Measurements from ENCODE around the gene S100A9. TPM values are rescaled to one million over a fixed set of nuclear protein-coding genes. Genes with fewer than 3 reads are reported as not detected.
"Not testable (repeated sequence)": the region's sequence is repeated elsewhere in the genome, so short reads cannot be mapped to it uniquely, and the experiment has no call there.

The S100A9 gene
- total and polyA plus RNA-seq, 4 donors: 2.1 to 829 (median 10.4) TPM

GRCh38 chr1:153402226-153402625, 44.6 kb downstream of the S100A9 start:
- Histone ChIP-seq H3K36me3 (ENCODE audit: control insufficient read depth, insufficient read depth, low read length) (no peaks in the 10 kb centered on the region), H3K9me3 (ENCODE audit: control insufficient read depth, insufficient read depth, low read length) (no peaks in the 10 kb centered on the region), H3K27me3 (ENCODE audit: control insufficient read depth, insufficient read depth, low read length) (no peaks in the 10 kb centered on the region), H3K4me1 (ENCODE audit: control insufficient read depth, insufficient read depth, low read length) (no peaks in the 10 kb centered on the region), H3K4me3 (ENCODE audit: low read depth, low read length) (no peak overlapping the region), H3K27ac (ENCODE audit: low read depth, low read length) (no peak overlapping the region)
- WGBS (ENCODE audit: insufficient coverage): 50% methylated on average over 1 of the region's 2 CpGs
- DNase-seq (ENCODE audit: low read depth in 4 of 6, low spot score in 6 of 6): no peak

- no peak overlapping the region for H3K4me3 ChIP-seq (ENCODE audit: low read depth, low read length)
- 86% methylated on average over 8 of the region's 11 CpGs for WGBS (ENCODE audit: insufficient coverage)
- no peak for DNase-seq (ENCODE audit: low read depth in 4 of 6, low spot score in 6 of 6)
- no peaks in the 10 kb centered on the region for H3K27me3 ChIP-seq (ENCODE audit: control insufficient read depth, insufficient read depth, low read length)
- no peaks in the 10 kb centered on the region for H3K36me3 ChIP-seq (ENCODE audit: control insufficient read depth, insufficient read depth, low read length)
- no peaks in the 10 kb centered on the region for H3K9me3 ChIP-seq (ENCODE audit: control insufficient read depth, insufficient read depth, low read length)
- H3K4me1 ChIP-seq (ENCODE audit: control insufficient read depth, insufficient read depth, low read length): no peaks in the 10 kb centered on the region
- H3K27ac ChIP-seq (ENCODE audit: low read depth, low read length): no peak overlapping the region
Measured at GRCh38 chr1:153403421-153404085, 45.9 kb downstream of the S100A9 start.

DNA sequence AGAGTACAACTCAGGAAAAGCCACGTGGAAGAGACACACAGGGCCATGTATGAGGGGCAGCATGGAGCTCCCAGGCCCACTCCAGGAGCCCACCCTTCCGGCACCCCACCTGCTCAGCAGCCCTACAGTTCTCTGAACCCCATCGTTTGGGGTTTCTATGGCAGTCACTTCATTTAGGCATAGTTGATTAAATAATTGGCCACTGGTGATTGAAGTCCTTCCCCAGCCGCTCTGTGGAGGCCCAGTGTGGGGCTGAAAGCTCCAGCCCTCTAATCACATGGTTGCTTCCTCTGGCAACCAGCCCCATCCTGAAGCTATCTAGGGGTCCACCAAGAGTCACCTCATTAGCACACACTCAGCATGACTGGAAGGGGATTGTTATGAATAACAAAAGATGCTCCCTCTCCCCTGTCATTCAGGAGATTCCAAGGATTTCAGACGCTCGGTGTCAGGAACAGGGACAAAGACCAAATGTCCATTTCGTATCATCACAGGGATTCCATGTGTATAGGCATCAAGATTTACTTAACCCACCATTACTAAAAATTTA, 46.5 kb downstream of the S100A9 start:
- no peaks in the 10 kb centered on the region for H3K9me3 ChIP-seq (ENCODE audit: control insufficient read depth, insufficient read depth, low read length)
- no peak overlapping the region for H3K4me3 ChIP-seq (ENCODE audit: low read depth, low read length)
- no peak for DNase-seq (ENCODE audit: low read depth in 4 of 6, low spot score in 6 of 6)
- H3K27me3 ChIP-seq (ENCODE audit: control insufficient read depth, insufficient read depth, low read length): no peaks in the 10 kb centered on the region
- no peaks in the 10 kb centered on the region for H3K36me3 ChIP-seq (ENCODE audit: control insufficient read depth, insufficient read depth, low read length)
- no peaks in the 10 kb centered on the region for H3K4me1 ChIP-seq (ENCODE audit: control insufficient read depth, insufficient read depth, low read length)
- no peak overlapping the region for H3K27ac ChIP-seq (ENCODE audit: low read depth, low read length)
- WGBS (ENCODE audit: insufficient coverage): 71% methylated on average over 5 of the region's 7 CpGs

DNA sequence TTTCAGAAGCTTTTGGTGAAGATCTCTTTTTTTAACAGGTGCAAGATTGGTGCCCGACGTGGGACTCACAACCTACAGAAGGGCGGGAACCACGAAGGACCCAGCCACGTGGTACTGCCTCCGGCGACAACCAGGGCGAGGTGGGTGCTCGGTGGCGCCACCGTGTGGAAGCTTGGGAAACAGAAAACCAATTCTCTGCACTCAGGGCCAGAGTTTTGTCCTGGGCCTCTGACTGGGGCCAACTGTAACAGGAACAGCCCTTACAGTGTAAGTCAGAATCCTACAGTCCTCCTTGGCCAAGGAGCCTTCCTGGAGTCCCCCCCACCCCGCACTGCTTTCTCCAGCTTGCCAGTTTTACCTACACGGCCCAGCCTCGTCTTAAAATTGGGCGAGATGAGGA, 47.1 kb downstream of the S100A9 start:
- Histone ChIP-seq H3K27ac (ENCODE audit: low read depth, low read length) (no peak overlapping the region), H3K36me3 (ENCODE audit: control insufficient read depth, insufficient read depth, low read length) (no peaks in the 10 kb centered on the region), H3K4me3 (ENCODE audit: low read depth, low read length) (no peak overlapping the region), H3K4me1 (ENCODE audit: control insufficient read depth, insufficient read depth, low read length) (no peaks in the 10 kb centered on the region), H3K27me3 (ENCODE audit: control insufficient read depth, insufficient read depth, low read length) (no peaks in the 10 kb centered on the region), H3K9me3 (ENCODE audit: control insufficient read depth, insufficient read depth, low read length) (no peaks in the 10 kb centered on the region)
- DNase-seq (ENCODE audit: low read depth in 4 of 6, low spot score in 6 of 6): no peak
- WGBS (ENCODE audit: insufficient coverage): 50% methylated on average over 15 of the region's 15 CpGs

DNA sequence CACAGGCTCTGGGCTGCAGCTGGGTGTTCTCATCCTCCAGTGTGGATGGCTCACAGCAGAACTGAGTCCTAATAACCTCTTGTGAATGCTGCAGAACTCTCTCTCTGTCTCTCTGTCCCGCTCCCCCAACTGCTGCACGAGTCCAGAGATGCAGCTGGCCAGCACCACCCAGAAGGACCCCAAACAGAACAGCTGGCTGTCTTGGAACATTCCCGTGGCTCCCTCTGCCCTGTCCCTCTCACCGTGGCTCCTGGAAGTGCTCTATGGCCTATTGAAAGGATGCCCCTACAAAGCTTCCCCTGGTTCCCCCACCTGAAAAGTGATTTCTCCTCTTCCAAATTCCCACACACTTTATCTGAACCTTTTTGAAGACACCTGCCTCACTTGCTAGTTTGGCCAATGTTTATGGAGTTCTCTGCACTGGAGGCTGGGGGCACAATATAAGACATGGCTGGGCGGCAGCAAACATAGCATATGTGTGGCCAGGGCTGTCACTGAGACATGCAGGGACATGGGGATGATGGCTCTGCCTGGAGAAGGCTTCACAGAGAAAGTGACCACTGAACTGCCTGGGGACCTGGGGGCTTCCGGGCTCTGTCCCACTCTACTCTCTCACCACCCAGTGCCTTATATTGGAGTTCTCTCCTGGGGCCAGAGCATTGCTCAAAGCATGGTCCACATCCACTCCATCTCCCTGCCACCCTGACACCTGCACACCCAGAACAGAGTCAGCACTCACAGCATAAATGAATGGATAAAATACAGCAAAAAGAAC, 48.4 kb downstream of the S100A9 start:
- not testable (repeated sequence) for H3K4me1 ChIP-seq (ENCODE audit: control insufficient read depth, insufficient read depth, low read length); H3K36me3 ChIP-seq (ENCODE audit: control insufficient read depth, insufficient read depth, low read length); H3K27ac ChIP-seq (ENCODE audit: low read depth, low read length); H3K27me3 ChIP-seq (ENCODE audit: control insufficient read depth, insufficient read depth, low read length); H3K4me3 ChIP-seq (ENCODE audit: low read depth, low read length); H3K9me3 ChIP-seq (ENCODE audit: control insufficient read depth, insufficient read depth, low read length); DNase-seq (ENCODE audit: low read depth in 4 of 6, low spot score in 6 of 6)
- WGBS (ENCODE audit: insufficient coverage): 75% methylated on average over 6 of the region's 6 CpGs

- H3K27ac ChIP-seq (ENCODE audit: low read depth, low read length); H3K27me3 ChIP-seq (ENCODE audit: control insufficient read depth, insufficient read depth, low read length); H3K4me3 ChIP-seq (ENCODE audit: low read depth, low read length); H3K36me3 ChIP-seq (ENCODE audit: control insufficient read depth, insufficient read depth, low read length); DNase-seq (ENCODE audit: low read depth in 4 of 6, low spot score in 6 of 6); H3K4me1 ChIP-seq (ENCODE audit: control insufficient read depth, insufficient read depth, low read length); H3K9me3 ChIP-seq (ENCODE audit: control insufficient read depth, insufficient read depth, low read length): not testable (repeated sequence)
- WGBS (ENCODE audit: insufficient coverage): 77% methylated on average over 11 of the region's 11 CpGs
Measured at GRCh38 chr1:153407274-153407673, 49.6 kb downstream of the S100A9 start.

Small RNA genes within 50 kb of the gene (small RNA-seq; reads per million reads assigned to genes)
- gene RNU6-160P (ENCODE audit: low replicate concordance): not detected
- not detected for gene S100A15A (ENCODE audit: low replicate concordance)

Other genes with a start within 250 kb of the S100A9 start
- under 1 TPM in 1 of 2 donors, not detected in 1; 0.22 TPM for gene SPRR2F, start 244.3 kb upstream of the S100A9 start, total RNA-seq
- 1 to 10 TPM; 1.3 TPM for gene SPRR2F, start 244.3 kb upstream of the S100A9 start, polyA plus RNA-seq (ENCODE audit: insufficient read length in 2 of 2)
- gene SPRR2G, start 207.0 kb upstream of the S100A9 start, total RNA-seq: not detected
- under 1 TPM in 1 of 2 donors, not detected in 1; 0.39 TPM for gene SPRR2G, start 207.0 kb upstream of the S100A9 start, polyA plus RNA-seq (ENCODE audit: insufficient read length in 2 of 2)
- not detected for gene LELP1, start 154.4 kb upstream of the S100A9 start, total RNA-seq
- gene LELP1, start 154.4 kb upstream of the S100A9 start, polyA plus RNA-seq (ENCODE audit: insufficient read length in 2 of 2): not detected
- gene PRR9, start 140.3 kb upstream of the S100A9 start, total RNA-seq: not detected
- gene PRR9, start 140.3 kb upstream of the S100A9 start, polyA plus RNA-seq (ENCODE audit: insufficient read length in 2 of 2): not detected
- gene LORICRIN, start 98.2 kb upstream of the S100A9 start, total RNA-seq: under 1 TPM in 1 of 2 donors, not detected in 1; 0.22 TPM
- gene LORICRIN, start 98.2 kb upstream of the S100A9 start, polyA plus RNA-seq (ENCODE audit: insufficient read length in 2 of 2): under 1 TPM; 0.62 to 0.77 TPM
- not detected for gene PGLYRP3, start 44.9 kb upstream of the S100A9 start, total RNA-seq
- gene PGLYRP3, start 44.9 kb upstream of the S100A9 start, polyA plus RNA-seq (ENCODE audit: insufficient read length in 2 of 2): not detected
- not detected for gene PGLYRP4, start 9.0 kb upstream of the S100A9 start, total RNA-seq
- gene PGLYRP4, start 9.0 kb upstream of the S100A9 start, polyA plus RNA-seq (ENCODE audit: insufficient read length in 2 of 2): not detected
- gene S100A12, start 17.8 kb downstream of the S100A9 start, total RNA-seq: 10 to 100 TPM in 1 of 2 donors, 1 to 10 TPM in 1; 1.4 to 87.6 TPM
- not detected for gene S100A12, start 17.8 kb downstream of the S100A9 start, polyA plus RNA-seq (ENCODE audit: insufficient read length in 2 of 2)
- 100 to 1,000 TPM in 1 of 2 donors, 1 to 10 TPM in 1; 8.3 to 286 TPM for gene S100A8, start 33.2 kb downstream of the S100A9 start, total RNA-seq
- gene S100A8, start 33.2 kb downstream of the S100A9 start, polyA plus RNA-seq (ENCODE audit: insufficient read length in 2 of 2): 1 to 10 TPM; 1.3 to 3.8 TPM
- gene S100A7A, start 58.7 kb downstream of the S100A9 start, total RNA-seq: not detected
- gene S100A7A, start 58.7 kb downstream of the S100A9 start, polyA plus RNA-seq (ENCODE audit: insufficient read length in 2 of 2): not detected
- not detected for gene S100A7, start 102.8 kb downstream of the S100A9 start, total RNA-seq
- not detected for gene S100A7, start 102.8 kb downstream of the S100A9 start, polyA plus RNA-seq (ENCODE audit: insufficient read length in 2 of 2)
- 100 to 1,000 TPM in 1 of 2 donors, 10 to 100 TPM in 1; 75.3 to 276 TPM for gene S100A6, start 178.1 kb downstream of the S100A9 start, total RNA-seq
- 100 to 1,000 TPM; 106 to 149 TPM for gene S100A6, start 178.1 kb downstream of the S100A9 start, polyA plus RNA-seq (ENCODE audit: insufficient read length in 2 of 2)
- not detected for gene S100A5, start 183.1 kb downstream of the S100A9 start, total RNA-seq
- gene S100A5, start 183.1 kb downstream of the S100A9 start, polyA plus RNA-seq (ENCODE audit: insufficient read length in 2 of 2): not detected
- 10 to 100 TPM; 21.1 to 38.2 TPM for gene S100A4, start 188.0 kb downstream of the S100A9 start, total RNA-seq
- 10 to 100 TPM in 1 of 2 donors, 1 to 10 TPM in 1; 6.0 to 17.9 TPM for gene S100A4, start 188.0 kb downstream of the S100A9 start, polyA plus RNA-seq (ENCODE audit: insufficient read length in 2 of 2)
- gene S100A3, start 191.4 kb downstream of the S100A9 start, total RNA-seq: not detected
- under 1 TPM in 1 of 2 donors, not detected in 1; 0.29 TPM for gene S100A3, start 191.4 kb downstream of the S100A9 start, polyA plus RNA-seq (ENCODE audit: insufficient read length in 2 of 2)
- 1 to 10 TPM in 1 of 2 donors, not detected in 1; 1.2 TPM for gene S100A2, start 208.0 kb downstream of the S100A9 start, total RNA-seq
- under 1 TPM; 0.40 to 0.81 TPM for gene S100A2, start 208.0 kb downstream of the S100A9 start, polyA plus RNA-seq (ENCODE audit: insufficient read length in 2 of 2)